SU-DHL-6 (cell line): ENCODE results near the gene EXOC3L4.

Experiments
- H2AFZ ChIP-seq: fragments of 200-600 bp; sonication (generic); 2 replicates; pipeline ENCODE4 v1.6.1; 2014; ENCODE audit warnings: low read depth, mild to moderate bottlenecking, moderate library complexity, mixed read lengths, antibody characterized with exemption, low read length; ENCODE audit not compliant: severe bottlenecking
- H3F3A ChIP-seq: fragments of 200-600 bp; shearing (Covaris generic); 2 replicates; pipeline ENCODE4 v1.6.0; 2016; ENCODE audit warnings: antibody characterized with exemption, mild to moderate bottlenecking; ENCODE audit not compliant: insufficient read depth
- H3K27ac ChIP-seq: fragments of 200-600 bp; sonication (generic); 2 replicates; pipeline ENCODE4 v1.5.1; 2016; ENCODE audit warnings: low read depth, mild to moderate bottlenecking, low read length, moderate library complexity, mixed read lengths
- H3K27me3 ChIP-seq: fragments of 200-600 bp; sonication (generic), shearing (Covaris generic); 2 replicates; pipeline ENCODE4 v1.6.0; 2014; ENCODE audit warnings: mild to moderate bottlenecking, low read length
- H3K36me3 ChIP-seq: fragments of 200-600 bp; sonication (generic); 2 replicates; pipeline ENCODE4 v1.6.1; 2014; ENCODE audit warnings: mild to moderate bottlenecking, low read length, mixed read lengths
- H3K4me2 ChIP-seq: fragments of 300-600, 200-600 bp; shearing (Covaris generic), sonication (generic); 2 replicates; pipeline ENCODE4 v1.6.0; 2014; ENCODE audit warnings: low read length, low read depth, mild to moderate bottlenecking; ENCODE audit not compliant: poor library complexity, severe bottlenecking
- H3K4me3 ChIP-seq: fragments of 200-600 bp; sonication (generic); 2 replicates; pipeline ENCODE4 v1.5.1; 2014; ENCODE audit warnings: antibody characterized with exemption, low read length, mild to moderate bottlenecking, mixed read lengths; ENCODE audit not compliant: insufficient read depth, poor library complexity, severe bottlenecking
- H3K79me2 ChIP-seq: fragments of 200-600 bp; sonication (generic); 2 replicates; pipeline ENCODE4 v1.6.1; 2014; ENCODE audit warnings: mild to moderate bottlenecking, low read length, moderate library complexity; ENCODE audit not compliant: insufficient read depth
- H3K9ac ChIP-seq: fragments of 200-600 bp; sonication (generic); 2 replicates; pipeline ENCODE4 v1.7.0; 2014; ENCODE audit warnings: mild to moderate bottlenecking, low read length
- H3K9me2 ChIP-seq: fragments of 200-600 bp; sonication (generic); replicated peaks from 2 replicates; pipeline ENCODE4 v1.6.1; 2014; ENCODE audit warnings: low read length; ENCODE audit not compliant: insufficient read depth
- H3K9me3 ChIP-seq: fragments of 200-600 bp; sonication (generic); 2 replicates; pipeline ENCODE4 v1.6.1; 2014; ENCODE audit warnings: low read length, mixed read lengths; ENCODE audit not compliant: insufficient read depth
- H4K20me1 ChIP-seq: fragments of 200-600 bp; sonication (generic); 2 replicates; pipeline ENCODE4 v1.6.1; 2014; ENCODE audit warnings: low read depth, mild to moderate bottlenecking, antibody characterized with exemption, low read length, moderate library complexity, mixed read lengths
- EZH2phosphoT487 ChIP-seq: fragments of 200-600 bp; sonication (generic), shearing (Covaris generic); conservative IDR thresholded peaks from 2 replicates; pipeline ENCODE4 v1.6.1; 2018; ENCODE audit warnings: mild to moderate bottlenecking, antibody characterized with exemption, low read length, moderate library complexity, mixed read lengths
- TF ChIP-seq, protein P1 (sequence below): fragments of 200-600 bp; sonication (generic); IDR thresholded peaks from one replicate; pipeline ENCODE4 v1.5.1; 2017; ENCODE audit warnings: antibody characterized with exemption, mild to moderate bottlenecking, low read length, moderate library complexity; ENCODE audit not compliant: insufficient read depth, poor library complexity, severe bottlenecking

EXOC3L4 gene

DNA sequence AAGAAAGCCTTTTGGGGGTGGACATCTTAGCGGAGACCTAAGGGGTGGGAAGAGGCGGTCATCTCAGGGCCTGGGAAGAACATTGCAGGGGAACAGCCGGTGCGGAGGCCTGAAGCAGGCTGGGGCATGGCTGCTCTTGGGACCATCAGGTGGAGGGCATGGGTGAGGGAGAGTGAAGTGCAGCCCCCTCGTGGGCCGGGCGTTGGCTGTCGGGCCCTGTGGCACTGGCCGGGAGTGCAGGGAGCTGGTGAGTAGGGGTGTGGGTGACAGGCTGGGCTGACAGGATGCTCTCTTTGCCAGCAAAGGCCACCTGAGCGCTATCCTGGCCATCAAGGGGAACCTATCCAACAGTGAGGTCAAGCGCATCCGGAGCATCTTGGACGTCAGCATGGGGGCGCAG lies 40.4 kb downstream of the EXOC3L4 start:
- TF ChIP-seq, protein P1, sequence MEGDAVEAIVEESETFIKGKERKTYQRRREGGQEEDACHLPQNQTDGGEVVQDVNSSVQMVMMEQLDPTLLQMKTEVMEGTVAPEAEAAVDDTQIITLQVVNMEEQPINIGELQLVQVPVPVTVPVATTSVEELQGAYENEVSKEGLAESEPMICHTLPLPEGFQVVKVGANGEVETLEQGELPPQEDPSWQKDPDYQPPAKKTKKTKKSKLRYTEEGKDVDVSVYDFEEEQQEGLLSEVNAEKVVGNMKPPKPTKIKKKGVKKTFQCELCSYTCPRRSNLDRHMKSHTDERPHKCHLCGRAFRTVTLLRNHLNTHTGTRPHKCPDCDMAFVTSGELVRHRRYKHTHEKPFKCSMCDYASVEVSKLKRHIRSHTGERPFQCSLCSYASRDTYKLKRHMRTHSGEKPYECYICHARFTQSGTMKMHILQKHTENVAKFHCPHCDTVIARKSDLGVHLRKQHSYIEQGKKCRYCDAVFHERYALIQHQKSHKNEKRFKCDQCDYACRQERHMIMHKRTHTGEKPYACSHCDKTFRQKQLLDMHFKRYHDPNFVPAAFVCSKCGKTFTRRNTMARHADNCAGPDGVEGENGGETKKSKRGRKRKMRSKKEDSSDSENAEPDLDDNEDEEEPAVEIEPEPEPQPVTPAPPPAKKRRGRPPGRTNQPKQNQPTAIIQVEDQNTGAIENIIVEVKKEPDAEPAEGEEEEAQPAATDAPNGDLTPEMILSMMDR: no peak
- TF ChIP-seq EZH2phosphoT487: no peak
- H3F3A ChIP-seq: no peaks in the 10 kb centered on the region
- no peaks in the 10 kb centered on the region for H3K36me3 ChIP-seq
- H3K9ac ChIP-seq: no peak overlapping the region
- no peaks in the 10 kb centered on the region for H3K9me3 ChIP-seq
- no peak overlapping the region for H2AFZ ChIP-seq
- no peaks in the 10 kb centered on the region for H3K27me3 ChIP-seq
- H4K20me1 ChIP-seq: no peaks in the 10 kb centered on the region
- H3K27ac ChIP-seq: no peak overlapping the region
- no peaks in the 10 kb centered on the region for H3K79me2 ChIP-seq
- no peak overlapping the region for H3K4me3 ChIP-seq
- H3K9me2 ChIP-seq: no peaks in the 10 kb centered on the region
- H3K4me2 ChIP-seq: no peak overlapping the region

GRCh38 chr14:103135333-103136260 lies 41.1 kb downstream of the EXOC3L4 start:
- Histone ChIP-seq H3K9me3 (no peaks in the 10 kb centered on the region), H3K4me3 (no peak overlapping the region), H3K79me2 (no peaks in the 10 kb centered on the region), H4K20me1 (no peaks in the 10 kb centered on the region), H3F3A (peaks cover 5% of the 10 kb centered on the region; the same call in 1 of the 2 replicates), H3K27ac (no peak overlapping the region), H3K4me2 (no peak overlapping the region), H3K9ac (no peak overlapping the region), H3K9me2 (no peaks in the 10 kb centered on the region), H3K27me3 (no peaks in the 10 kb centered on the region), H3K36me3 (no peaks in the 10 kb centered on the region), H2AFZ (no peak overlapping the region)
- no peak for TF ChIP-seq EZH2phosphoT487
- TF ChIP-seq, protein P1: no peak

- Histone ChIP-seq H3K9me2 (no peaks in the 10 kb centered on the region), H3K79me2 (no peaks in the 10 kb centered on the region), H3K27me3 (no peaks in the 10 kb centered on the region), H3K9ac (no peak overlapping the region), H3K27ac (no peak overlapping the region), H3K9me3 (no peaks in the 10 kb centered on the region), H3K4me3 (no peak overlapping the region), H2AFZ (no peak overlapping the region), H3F3A (peaks cover 7% of the 10 kb centered on the region; the same call in 1 of the 2 replicates), H3K4me2 (no peak overlapping the region), H3K36me3 (no peaks in the 10 kb centered on the region), H4K20me1 (no peaks in the 10 kb centered on the region)
- no peak for TF ChIP-seq EZH2phosphoT487
- TF ChIP-seq, protein P1: no peak
These were observed 42.1 kb downstream of the EXOC3L4 start for GRCh38 chr14:103136388-103137271.
